ENCODE results near the gene FAM83F.

Gene FAM83F

GRCh38 chr22:40039482-40040115, 44.8 kb downstream of the FAM83F start:
- no CpG with 5 or more reads among the region's 11 CpGs for WGBS (ENCODE audit: insufficient coverage, insufficient read length)
- no peaks in the 10 kb centered on the region for H3K36me3 ChIP-seq (ENCODE audit: control insufficient read depth, insufficient read depth, low read length)

GRCh38 chr22:40040927-40041326, 46.2 kb downstream of the FAM83F start:
- no CpG with 5 or more reads among the region's 4 CpGs for WGBS (ENCODE audit: insufficient coverage, insufficient read length)
- H3K4me3 ChIP-seq (ENCODE audit: low read length) = no peak overlapping the region
- no peak for DNase-seq (ENCODE audit: low read depth, low spot score)
- H3K27ac ChIP-seq (ENCODE audit: low read length) = no peak overlapping the region
- no peaks in the 10 kb centered on the region for H3K9me3 ChIP-seq (ENCODE audit: control insufficient read depth, insufficient read depth, low read length)
- no peaks in the 10 kb centered on the region; the same call in 1 of the 2 replicates for H3K36me3 ChIP-seq (ENCODE audit: control insufficient read depth, insufficient read depth, low read length)
- no peaks in the 10 kb centered on the region for H3K4me1 ChIP-seq (ENCODE audit: control insufficient read depth, insufficient read depth, low read length)
- no peaks in the 10 kb centered on the region for H3K27me3 ChIP-seq (ENCODE audit: control insufficient read depth, insufficient read depth, low read length)

More at GRCh38 chr22:40039482-40040115, 44.8 kb downstream of the FAM83F start:
- DNase-seq (ENCODE audit: low read depth, low spot score) = no peak
- no peak overlapping the region for H3K27ac ChIP-seq (ENCODE audit: low read length)
- no peaks in the 10 kb centered on the region for H3K9me3 ChIP-seq (ENCODE audit: control insufficient read depth, insufficient read depth, low read length)
- no peaks in the 10 kb centered on the region for H3K27me3 ChIP-seq (ENCODE audit: control insufficient read depth, insufficient read depth, low read length)
- H3K4me1 ChIP-seq (ENCODE audit: control insufficient read depth, insufficient read depth, low read length) = no peaks in the 10 kb centered on the region
- H3K4me3 ChIP-seq (ENCODE audit: low read length) = no peak overlapping the region

GRCh38 chr22:40041366-40042137, 46.8 kb downstream of the FAM83F start:
- no peak overlapping the region for H3K27ac ChIP-seq (ENCODE audit: low read length)
- no peaks in the 10 kb centered on the region for H3K9me3 ChIP-seq (ENCODE audit: control insufficient read depth, insufficient read depth, low read length)
- H3K36me3 ChIP-seq (ENCODE audit: control insufficient read depth, insufficient read depth, low read length) = no peaks in the 10 kb centered on the region; the same call in 1 of the 2 replicates
- no peaks in the 10 kb centered on the region for H3K27me3 ChIP-seq (ENCODE audit: control insufficient read depth, insufficient read depth, low read length)
- no peak overlapping the region for H3K4me3 ChIP-seq (ENCODE audit: low read length)
- H3K4me1 ChIP-seq (ENCODE audit: control insufficient read depth, insufficient read depth, low read length) = no peaks in the 10 kb centered on the region
- no peak for DNase-seq (ENCODE audit: low read depth, low spot score)
- no CpG with 5 or more reads among the region's 8 CpGs for whole genome bisulfite sequencing (ENCODE audit: insufficient coverage, insufficient read length)

- no CpG with 5 or more reads among the region's 4 CpGs for whole genome bisulfite sequencing (ENCODE audit: insufficient coverage, insufficient read length)
- no peak overlapping the region for H3K4me3 ChIP-seq (ENCODE audit: low read length)
Observed at GRCh38 chr22:40042312-40042711, 47.6 kb downstream of the FAM83F start.

GRCh38 chr22:40043081-40043480, 48.3 kb downstream of the FAM83F start:
- Histone ChIP-seq H3K4me1 (ENCODE audit: control insufficient read depth, insufficient read depth, low read length) (no peaks in the 10 kb centered on the region), H3K36me3 (ENCODE audit: control insufficient read depth, insufficient read depth, low read length) (no peaks in the 10 kb centered on the region; the same call in 1 of the 2 replicates), H3K27ac (ENCODE audit: low read length) (no peak overlapping the region), H3K27me3 (ENCODE audit: control insufficient read depth, insufficient read depth, low read length) (no peaks in the 10 kb centered on the region), H3K4me3 (ENCODE audit: low read length) (no peak overlapping the region), H3K9me3 (ENCODE audit: control insufficient read depth, insufficient read depth, low read length) (no peaks in the 10 kb centered on the region)
- no CpG with 5 or more reads among the region's 8 CpGs for WGBS (ENCODE audit: insufficient coverage, insufficient read length)
- DNase-seq (ENCODE audit: low read depth, low spot score) = no peak

More at GRCh38 chr22:40042312-40042711, 47.6 kb downstream of the FAM83F start:
- Histone ChIP-seq H3K27ac (ENCODE audit: low read length) (no peak overlapping the region), H3K9me3 (ENCODE audit: control insufficient read depth, insufficient read depth, low read length) (no peaks in the 10 kb centered on the region), H3K36me3 (ENCODE audit: control insufficient read depth, insufficient read depth, low read length) (no peaks in the 10 kb centered on the region; the same call in 1 of the 2 replicates), H3K4me1 (ENCODE audit: control insufficient read depth, insufficient read depth, low read length) (no peaks in the 10 kb centered on the region), H3K27me3 (ENCODE audit: control insufficient read depth, insufficient read depth, low read length) (no peaks in the 10 kb centered on the region)
- DNase-seq (ENCODE audit: low read depth, low spot score) = no peak

GRCh38 chr22:40043793-40044101, 49.0 kb downstream of the FAM83F start:
- Histone ChIP-seq H3K9me3 (ENCODE audit: control insufficient read depth, insufficient read depth, low read length) (no peaks in the 10 kb centered on the region), H3K4me3 (ENCODE audit: low read length) (no peak overlapping the region; the same call in 1 of the 2 replicates), H3K27me3 (ENCODE audit: control insufficient read depth, insufficient read depth, low read length) (no peaks in the 10 kb centered on the region), H3K4me1 (ENCODE audit: control insufficient read depth, insufficient read depth, low read length) (no peaks in the 10 kb centered on the region), H3K36me3 (ENCODE audit: control insufficient read depth, insufficient read depth, low read length) (no peaks in the 10 kb centered on the region; the same call in 1 of the 2 replicates), H3K27ac (ENCODE audit: low read length) (no peak overlapping the region)
- no CpG with 5 or more reads among the region's 5 CpGs for WGBS (ENCODE audit: insufficient coverage, insufficient read length)
- DNase-seq (ENCODE audit: low read depth, low spot score) = no peak

- Histone ChIP-seq H3K4me3 (ENCODE audit: low read length) (peak overlapping the region; percentile 67; the same call in 1 of the 2 replicates), H3K36me3 (ENCODE audit: control insufficient read depth, insufficient read depth, low read length) (no peaks in the 10 kb centered on the region; the same call in 1 of the 2 replicates), H3K9me3 (ENCODE audit: control insufficient read depth, insufficient read depth, low read length) (no peaks in the 10 kb centered on the region), H3K4me1 (ENCODE audit: control insufficient read depth, insufficient read depth, low read length) (no peaks in the 10 kb centered on the region), H3K27ac (ENCODE audit: low read length) (no peak overlapping the region), H3K27me3 (ENCODE audit: control insufficient read depth, insufficient read depth, low read length) (no peaks in the 10 kb centered on the region)
- no CpG with 5 or more reads among the region's 34 CpGs for WGBS (ENCODE audit: insufficient coverage, insufficient read length)
- peak; percentile 98 for DNase-seq (ENCODE audit: low read depth, low spot score)
Observed at GRCh38 chr22:40044102-40044869, 49.5 kb downstream of the FAM83F start.

GRCh38 chr22:40044870-40045834, 50.4 kb downstream of the FAM83F start:
- Histone ChIP-seq H3K36me3 (ENCODE audit: control insufficient read depth, insufficient read depth, low read length) (no peaks in the 10 kb centered on the region; the same call in 1 of the 2 replicates), H3K27me3 (ENCODE audit: control insufficient read depth, insufficient read depth, low read length) (no peaks in the 10 kb centered on the region), H3K4me3 (ENCODE audit: low read length) (peak overlapping the region; percentile 67), H3K27ac (ENCODE audit: low read length) (no peak overlapping the region), H3K4me1 (ENCODE audit: control insufficient read depth, insufficient read depth, low read length) (no peaks in the 10 kb centered on the region), H3K9me3 (ENCODE audit: control insufficient read depth, insufficient read depth, low read length) (no peaks in the 10 kb centered on the region)
- no CpG with 5 or more reads among the region's 138 CpGs for WGBS (ENCODE audit: insufficient coverage, insufficient read length)
- no peak for DNase-seq (ENCODE audit: low read depth, low spot score)

- no peak overlapping the region for H3K4me3 ChIP-seq (ENCODE audit: low read length)
- H3K9me3 ChIP-seq (ENCODE audit: control insufficient read depth, insufficient read depth, low read length) = no peaks in the 10 kb centered on the region
- no CpG with 5 or more reads among the region's 9 CpGs for WGBS (ENCODE audit: insufficient coverage, insufficient read length)
Observed at GRCh38 chr22:40046126-40046525, 51.4 kb downstream of the FAM83F start.

More at GRCh38 chr22:40046126-40046525, 51.4 kb downstream of the FAM83F start:
- Histone ChIP-seq H3K4me1 (ENCODE audit: control insufficient read depth, insufficient read depth, low read length) (no peaks in the 10 kb centered on the region), H3K27me3 (ENCODE audit: control insufficient read depth, insufficient read depth, low read length) (no peaks in the 10 kb centered on the region), H3K36me3 (ENCODE audit: control insufficient read depth, insufficient read depth, low read length) (no peaks in the 10 kb centered on the region; the same call in 1 of the 2 replicates), H3K27ac (ENCODE audit: low read length) (no peak overlapping the region)
- no peak for DNase-seq (ENCODE audit: low read depth, low spot score)

Data from iPS DF 6.9 (cell line).